IMR-90 (cell line): ENCODE data around the gene PYGL. TPM values are rescaled to one million over a fixed set of nuclear protein-coding genes. Genes with fewer than 3 reads are reported as not detected.

ENCODE experiments used
- ATAC-seq: fragments of 200-7000 bp; cut with Tn5 transposase; 2 replicates; pipeline ENCODE4 v1.9.1; 2020; ENCODE audit warnings: low read depth, mild to moderate bottlenecking, moderate library complexity
- BruUV-seq: library from RNA; stranded (reverse); fragments of 400-500 nt; replicated peaks from 2 replicates; lab custom pipeline; 2021; lab: Mats Ljungman, UMichigan
- CTCF ChIA-PET: fragments of 300-600 bp; formaldehyde crosslinking; extraction: SDS; loops from one replicate; lab custom pipeline; 2021; ENCODE audit warnings: antibody characterized with exemption; lab: Yijun Ruan, JAX
- POLR2A ChIA-PET: fragments of 300-600 bp; sonication (Branson Sonifier 250); formaldehyde crosslinking; loops from one replicate; lab custom pipeline; 2022; ENCODE audit warnings: antibody characterized with exemption; ENCODE audit not compliant: unreplicated experiment; lab: Charles Lee
- DNase-seq: peaks from one replicate; pipeline ENCODE4 v3.0.0; 2013
- H2AFZ ChIP-seq: replicated peaks from 2 replicates; pipeline ENCODE3; 2013; ENCODE audit warnings: low read length, mild to moderate bottlenecking; ENCODE audit not compliant: poor library complexity
- H2AK5ac ChIP-seq: 2 replicates; pipeline ENCODE4 v1.6.1; 2013; ENCODE audit warnings: low read depth, low read length, inconsistent platforms
- H2AK9ac ChIP-seq: replicated peaks from 2 replicates; pipeline ENCODE3; 2013; ENCODE audit warnings: mild to moderate bottlenecking, low read depth, low read length, moderate library complexity; ENCODE audit not compliant: poor library complexity
- H2BK120ac ChIP-seq: 2 replicates; pipeline ENCODE4 v1.6.1; 2013; ENCODE audit warnings: low read depth, low read length, inconsistent platforms
- H2BK15ac ChIP-seq: 3 replicates; pipeline ENCODE4 v1.6.1; 2013; ENCODE audit warnings: low read depth, low read length, inconsistent platforms
- H2BK20ac ChIP-seq: 2 replicates; pipeline ENCODE4 v1.6.1; 2013; ENCODE audit warnings: low read depth, mild to moderate bottlenecking, inconsistent platforms, low read length, moderate library complexity
- H2BK5ac ChIP-seq: 2 replicates; pipeline ENCODE4 v1.6.1; 2013; ENCODE audit warnings: mild to moderate bottlenecking, low read depth, low read length, inconsistent platforms; ENCODE audit not compliant: poor library complexity, severe bottlenecking
- H3K14ac ChIP-seq: replicated peaks from 2 replicates; pipeline ENCODE4 v1.6.1; 2013; ENCODE audit warnings: low read depth, low read length, inconsistent platforms
- H3K18ac ChIP-seq: 2 replicates; pipeline ENCODE4 v1.6.1; 2013; ENCODE audit warnings: low read depth, low read length, control low read depth
- H3K23ac ChIP-seq: 2 replicates; pipeline ENCODE4 v1.6.1; 2013; ENCODE audit warnings: low read depth, low read length, inconsistent platforms
- H3K27ac ChIP-seq: 2 replicates; pipeline ENCODE4 v1.5.1; 2013; ENCODE audit warnings: mild to moderate bottlenecking, control low read depth, low read length; ENCODE audit not compliant: insufficient read depth
- H3K27me3 ChIP-seq: 2 replicates; pipeline ENCODE4 v1.6.1; 2013; ENCODE audit warnings: low read length; ENCODE audit not compliant: control insufficient read depth, insufficient read depth
- H3K36me3 ChIP-seq: 2 replicates; pipeline ENCODE4 v1.6.1; 2013; ENCODE audit warnings: low read length, mixed read lengths; ENCODE audit not compliant: control insufficient read depth, insufficient read depth
- H3K4ac ChIP-seq: 2 replicates; pipeline ENCODE4 v1.6.1; 2013; ENCODE audit warnings: low read depth, low read length, inconsistent platforms
- H3K4me1 ChIP-seq: 2 replicates; pipeline ENCODE4 v1.6.1; 2013; ENCODE audit warnings: low read length, mixed read lengths; ENCODE audit not compliant: control insufficient read depth, insufficient read depth
- H3K4me2 ChIP-seq: 2 replicates; pipeline ENCODE4 v1.6.1; 2013; ENCODE audit warnings: low read depth, mild to moderate bottlenecking, control low read depth, low read length, moderate library complexity
- H3K4me3 ChIP-seq: 2 replicates; pipeline ENCODE4 v1.5.1; 2013; ENCODE audit warnings: low read depth, mild to moderate bottlenecking, control low read depth, low read length, moderate library complexity; ENCODE audit not compliant: insufficient read depth
- H3K56ac ChIP-seq: 2 replicates; pipeline ENCODE4 v1.6.1; 2013; ENCODE audit warnings: low read length, inconsistent platforms; ENCODE audit not compliant: insufficient read depth; ENCODE audit errors: extremely low read depth
- H3K79me1 ChIP-seq, 2 experiments: 2 replicates each; pipeline ENCODE4 v1.6.1; 2013; ENCODE audit warnings: low read length in 2 of 2, inconsistent platforms in 1 of 2, low read depth in 1 of 2
- H3K9ac ChIP-seq: 2 replicates; pipeline ENCODE4 v1.6.1; 2013; ENCODE audit warnings: low read depth, low read length, control low read depth
- H3K9me1 ChIP-seq: 2 replicates; pipeline ENCODE4 v1.6.1; 2013; ENCODE audit warnings: low read length, inconsistent platforms; ENCODE audit not compliant: insufficient read depth
- H3K9me3 ChIP-seq: 2 replicates; pipeline ENCODE4 v1.6.1; 2013; ENCODE audit warnings: low read length; ENCODE audit not compliant: control insufficient read depth, insufficient read depth
- H4K20me1 ChIP-seq: 2 replicates; pipeline ENCODE4 v1.6.1; 2013; ENCODE audit warnings: low read length, inconsistent platforms; ENCODE audit not compliant: insufficient read depth
- H4K5ac ChIP-seq: 2 replicates; pipeline ENCODE4 v1.6.1; 2013; ENCODE audit warnings: mild to moderate bottlenecking, low read depth, low read length, control low read depth
- H4K8ac ChIP-seq, 2 experiments: 2 replicates each; pipeline ENCODE4 v1.6.1; 2013; ENCODE audit warnings: low read depth in 2 of 2, low read length in 2 of 2, control low read depth in 1 of 2, inconsistent platforms in 1 of 2
- H4K91ac ChIP-seq: 2 replicates; pipeline ENCODE4 v1.6.1; 2013; ENCODE audit warnings: low read depth, low read length, inconsistent platforms; ENCODE audit not compliant: insufficient read depth
- CTCF ChIP-seq: conservative IDR thresholded peaks from 2 replicates; pipeline ENCODE4 v1.5.1; 2012; ENCODE audit warnings: mild to moderate bottlenecking, low read depth, low read length, improper control_type of control experiment
- FOS ChIP-seq: fragments of 150-350 bp; IDR thresholded peaks from 2 replicates; pipeline ENCODE4 v1.6.1; 2016; ENCODE audit warnings: low read depth, low read length
- MAZ ChIP-seq: IDR thresholded peaks from 2 replicates; pipeline ENCODE4 v1.6.1; 2012; ENCODE audit warnings: low read depth, mild to moderate bottlenecking, low read length, improper control_type of control experiment, moderate library complexity, borderline replicate concordance
- USF2 ChIP-seq: fragments of 150-350 bp; IDR thresholded peaks from 2 replicates; pipeline ENCODE4 v1.6.1; 2017; ENCODE audit warnings: mild to moderate bottlenecking, antibody characterized with exemption, low read length, low read depth
- WGBS, 2 experiments: methylation state at CpG; one replicate each; pipeline versions ENCODE4 v1.1.5 to v1.1.7; 2013; ENCODE audit warnings: missing lambda C conversion rate in 2 of 2; ENCODE audit not compliant: insufficient read length in 1 of 2; ENCODE audit errors: extremely low coverage in 2 of 2; 5-methylcytosine and 5-hydroxymethylcytosine counted together
- dilution Hi-C: fragments of 300-500 bp; cut with HindIII; formaldehyde crosslinking; loops from one replicate; pipeline ENCODE4 v1.14.3; 2018; ENCODE audit warnings: low sequenced_read_pairs; ENCODE audit not compliant: unreplicated experiment
- in situ Hi-C: fragments of 300-500 bp; cut with MboI; formaldehyde crosslinking; loops from 3 replicates; pipeline ENCODE4 v1.14.3; 2019; ENCODE audit warnings: low sequenced_read_pairs, inconsistent platforms, mixed read lengths
- intact Hi-C: fragments of 100-400 bp; cut with micrococcal nuclease; formaldehyde crosslinking; loops from 2 replicates; pipeline ENCODE4 v1.10.0; 2022
- polyA plus RNA-seq, 3 experiments: library from polyadenylated mRNA; depleted of rRNA; stranded (reverse); fragments of >200 nt; gene quantifications; 2 replicates each; pipeline ENCODE4 v1.2.3, GENCODE V29; 2012; ENCODE audit warnings: low replicate concordance in 1 of 3
- total RNA-seq: library from RNA; depleted of rRNA; stranded (reverse); fragments of >200 nt; gene quantifications from 2 replicates; pipeline ENCODE4 v1.2.3, GENCODE V29; 2012
- TF ChIP-seq, protein P1 (sequence below): fragments of 150-350 bp; IDR thresholded peaks from 2 replicates; pipeline ENCODE4 v1.6.1; 2016; ENCODE audit warnings: low read depth, mild to moderate bottlenecking, low read length, moderate library complexity, borderline replicate concordance

Gene PYGL
- total and polyA plus RNA-seq, 2 of the 4 experiments (the other 2 are of a cell fraction): 52.3 to 70.4 TPM

DNA sequence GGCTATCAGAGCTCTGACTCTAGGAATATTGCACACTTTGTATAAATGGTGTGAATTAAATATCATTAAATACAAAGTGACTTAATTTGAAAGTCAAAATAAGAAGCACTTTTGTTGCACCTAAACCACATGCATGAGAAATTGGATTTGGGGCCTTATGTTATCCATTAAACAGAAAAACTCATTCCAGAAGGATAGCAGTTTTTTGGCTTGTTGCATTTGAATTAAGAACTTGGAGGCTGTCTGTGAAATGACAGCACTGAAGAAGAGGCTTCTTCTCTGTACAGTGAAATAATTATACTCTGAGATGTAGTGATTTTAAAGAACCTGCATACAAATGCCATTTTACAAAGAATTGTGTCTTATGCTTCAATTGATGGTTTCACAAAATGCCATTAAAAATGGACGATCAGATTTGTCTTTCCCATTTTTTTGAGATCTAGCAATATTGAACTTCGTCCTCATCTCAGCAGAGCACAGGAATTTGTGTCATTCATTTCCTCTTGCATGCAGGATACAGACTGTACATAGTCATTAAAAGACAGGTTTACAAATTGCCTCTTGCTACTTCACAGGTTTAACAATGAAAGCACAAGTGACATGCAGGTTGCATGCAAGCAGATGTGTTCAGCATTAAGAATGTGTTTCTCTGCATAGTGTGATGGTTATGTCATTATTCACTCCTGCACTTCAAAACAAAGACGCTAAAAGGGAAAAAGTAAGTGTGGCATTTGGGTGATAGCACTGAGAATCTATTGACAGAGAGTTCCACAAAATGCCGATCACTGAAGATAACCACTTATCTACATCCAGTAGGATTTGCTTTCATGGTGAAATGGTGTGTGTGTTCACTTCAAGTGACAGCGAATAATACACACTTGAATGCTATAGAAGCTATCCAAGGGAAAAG, 35.9 kb upstream of the PYGL start (continued):
- TF ChIP-seq, protein P1, sequence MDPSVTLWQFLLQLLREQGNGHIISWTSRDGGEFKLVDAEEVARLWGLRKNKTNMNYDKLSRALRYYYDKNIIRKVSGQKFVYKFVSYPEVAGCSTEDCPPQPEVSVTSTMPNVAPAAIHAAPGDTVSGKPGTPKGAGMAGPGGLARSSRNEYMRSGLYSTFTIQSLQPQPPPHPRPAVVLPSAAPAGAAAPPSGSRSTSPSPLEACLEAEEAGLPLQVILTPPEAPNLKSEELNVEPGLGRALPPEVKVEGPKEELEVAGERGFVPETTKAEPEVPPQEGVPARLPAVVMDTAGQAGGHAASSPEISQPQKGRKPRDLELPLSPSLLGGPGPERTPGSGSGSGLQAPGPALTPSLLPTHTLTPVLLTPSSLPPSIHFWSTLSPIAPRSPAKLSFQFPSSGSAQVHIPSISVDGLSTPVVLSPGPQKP: no peak

- Histone ChIP-seq H4K20me1 (no peaks in the 10 kb centered on the region), H3K18ac (no peak overlapping the region), H3K4me1 (no peaks in the 10 kb centered on the region), H3K14ac (no peak overlapping the region), H2BK120ac (no peak overlapping the region), H3K27me3 (peaks cover 54% of the 10 kb centered on the region), H3K9ac (no peak overlapping the region), H3K23ac (no peak overlapping the region; the same call in 1 of the 2 replicates), H4K5ac (no peak overlapping the region), H3K9me1 (no peaks in the 10 kb centered on the region), H2AK9ac (no peak overlapping the region), H3K27ac (no peak overlapping the region), H3K9me3 (no peaks in the 10 kb centered on the region), H2BK15ac (no peak overlapping the region), H2AK5ac (no peak overlapping the region), H3K79me1 (no peaks in the 10 kb centered on the region), H2AFZ (no peak overlapping the region), H2BK20ac (no peak overlapping the region), H3K56ac (no peak overlapping the region), H3K4me2 (no peak overlapping the region), H2BK5ac (no peak overlapping the region), H3K4ac (no peak overlapping the region), H3K36me3 (no peaks in the 10 kb centered on the region), H3K4me3 (no peak overlapping the region), H4K8ac (no peak overlapping the region), H4K91ac (no peak overlapping the region)
- WGBS, 2 experiments: 93% methylated on average over 2 of the region's 4 CpGs; no CpG with 5 or more reads in 1 of the 2 experiments
- no peak for TF ChIP-seq USF2
- TF ChIP-seq MAZ: no peak
- TF ChIP-seq FOS: no peak
- no peak for TF ChIP-seq CTCF
- ChIA-PET POLR2A (no interaction called here), CTCF (no interaction called here)
- ATAC-seq (no peak), DNase-seq (no peak)
- BruUV-seq: no TSS peak
- intact Hi-C loops (no loop called here), dilution Hi-C loops (no loop called here), in situ Hi-C loops (no loop called here)
Observed at GRCh38 chr14:50978888-50979287, 34.6 kb upstream of the PYGL start.
